PC-3 (cell line): ENCODE data around the gene CTSW.

Experiments used
- EZH2 ChIP-seq: fragments of 300-600 bp; sonication (generic); IDR thresholded peaks from one replicate; pipeline ENCODE4 v1.6.1; 2017; ENCODE audit warnings: antibody characterized with exemption, mild to moderate bottlenecking, low read length; ENCODE audit not compliant: unreplicated experiment
- TF ChIP-seq, protein P1 (sequence below): fragments of 300-600 bp; sonication (generic); conservative IDR thresholded peaks from 2 replicates; pipeline ENCODE4 v1.5.1; 2017; ENCODE audit warnings: antibody characterized with exemption, low read depth, mild to moderate bottlenecking, low read length

DNA sequence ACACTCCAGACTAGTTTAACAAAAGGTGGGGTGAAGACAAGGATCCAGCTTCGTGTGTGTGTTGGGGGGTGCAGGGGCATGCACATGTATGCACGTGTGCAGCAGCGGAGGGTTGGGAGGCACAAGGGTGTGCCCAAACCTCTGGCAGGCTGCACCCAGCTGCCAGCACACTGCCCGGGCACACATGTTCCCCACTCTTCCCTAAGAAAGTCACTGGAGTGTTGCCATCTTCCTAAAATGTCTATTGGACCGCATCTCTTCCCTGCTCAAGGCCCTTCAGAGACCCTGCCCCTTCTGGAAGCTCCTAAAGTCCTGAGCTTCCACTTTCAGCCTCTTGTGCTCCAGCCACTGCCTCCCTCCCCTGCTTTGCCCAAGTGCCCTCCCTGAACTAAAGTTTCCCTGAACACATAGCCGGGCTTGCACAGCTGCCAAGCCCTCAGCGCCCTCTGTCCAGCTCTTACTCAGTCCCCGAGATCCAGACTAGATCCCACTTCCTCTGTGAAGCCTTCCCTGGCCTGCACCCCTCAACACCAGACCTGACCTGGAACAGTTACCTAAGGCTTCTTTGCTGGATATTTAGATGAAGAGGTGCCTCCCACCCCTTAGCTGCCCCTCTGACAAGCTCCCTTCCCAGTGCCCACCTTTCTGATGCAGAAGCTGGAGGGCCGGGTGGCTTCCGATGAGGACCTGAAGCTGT lies 27.7 kb upstream of the CTSW start:
- TF ChIP-seq, protein P1, sequence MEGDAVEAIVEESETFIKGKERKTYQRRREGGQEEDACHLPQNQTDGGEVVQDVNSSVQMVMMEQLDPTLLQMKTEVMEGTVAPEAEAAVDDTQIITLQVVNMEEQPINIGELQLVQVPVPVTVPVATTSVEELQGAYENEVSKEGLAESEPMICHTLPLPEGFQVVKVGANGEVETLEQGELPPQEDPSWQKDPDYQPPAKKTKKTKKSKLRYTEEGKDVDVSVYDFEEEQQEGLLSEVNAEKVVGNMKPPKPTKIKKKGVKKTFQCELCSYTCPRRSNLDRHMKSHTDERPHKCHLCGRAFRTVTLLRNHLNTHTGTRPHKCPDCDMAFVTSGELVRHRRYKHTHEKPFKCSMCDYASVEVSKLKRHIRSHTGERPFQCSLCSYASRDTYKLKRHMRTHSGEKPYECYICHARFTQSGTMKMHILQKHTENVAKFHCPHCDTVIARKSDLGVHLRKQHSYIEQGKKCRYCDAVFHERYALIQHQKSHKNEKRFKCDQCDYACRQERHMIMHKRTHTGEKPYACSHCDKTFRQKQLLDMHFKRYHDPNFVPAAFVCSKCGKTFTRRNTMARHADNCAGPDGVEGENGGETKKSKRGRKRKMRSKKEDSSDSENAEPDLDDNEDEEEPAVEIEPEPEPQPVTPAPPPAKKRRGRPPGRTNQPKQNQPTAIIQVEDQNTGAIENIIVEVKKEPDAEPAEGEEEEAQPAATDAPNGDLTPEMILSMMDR, result no peak
- TF ChIP-seq EZH2, result no peak
